Endothelial cell of umbilical vein (primary cell): ENCODE data around the gene OR2D2. TPM values are rescaled to one million over a fixed set of nuclear protein-coding genes. Genes with fewer than 3 reads are reported as not detected.

Experiments used
- BruUV-seq: library from RNA; stranded (reverse); fragments of 400-500 nt; replicated peaks from 2 replicates; lab custom pipeline; 2021; lab: Mats Ljungman, UMichigan
- CTCF ChIA-PET: fragments of 300-600, 350-600 bp; sonication (Branson Sonifier 250); formaldehyde crosslinking; loops from one replicate; lab custom pipeline; 2021; ENCODE audit warnings: antibody characterized with exemption, inconsistent platforms; lab: Charles Lee
- POLR2A ChIA-PET: fragments of 300-600, 350-600 bp; sonication (Branson Sonifier 250); formaldehyde crosslinking; loops from one replicate; lab custom pipeline; 2021; ENCODE audit warnings: antibody characterized with exemption, inconsistent platforms; lab: Charles Lee
- DNase-seq: peaks from one replicate; pipeline ENCODE4 v3.0.0-alpha.2; 2011; ENCODE audit warnings: low read depth, low spot score
- FAIRE-seq: peaks from 2 replicates; lab custom pipeline; 2011; peaks lifted over from hg19 to GRCh38; lab: Jason Lieb, UNC
- H2AFZ ChIP-seq: 2 replicates; pipeline ENCODE4 v1.6.0; 2012; ENCODE audit warnings: low read depth, low read length, control low read depth, inconsistent platforms
- H3K27ac ChIP-seq: 2 replicates; pipeline ENCODE4 v1.5.1; 2011; ENCODE audit warnings: low read depth, mild to moderate bottlenecking, control low read depth, low read length, moderate library complexity; ENCODE audit not compliant: insufficient read depth
- H3K27me3 ChIP-seq, 2 experiments: 2 replicates each; pipeline versions ENCODE4 v1.6.0 to v1.6.1; 2011; ENCODE audit warnings: low read length in 2 of 2, mixed read lengths in 1 of 2; ENCODE audit not compliant: control insufficient read depth in 2 of 2, insufficient read depth in 2 of 2
- H3K36me3 ChIP-seq, 2 experiments: 2 replicates in 1 of 2; 3 replicates in 1 of 2; pipeline ENCODE4 v1.5.1; 2011; ENCODE audit warnings: low read length in 2 of 2, mild to moderate bottlenecking in 1 of 2, moderate library complexity in 1 of 2; ENCODE audit not compliant: control insufficient read depth in 2 of 2, insufficient read depth in 2 of 2; ENCODE audit errors: extremely low read depth in 1 of 2
- H3K4me1 ChIP-seq: 3 replicates; pipeline ENCODE4 v1.5.1; 2011; ENCODE audit warnings: mild to moderate bottlenecking, low read length; ENCODE audit not compliant: control insufficient read depth, insufficient read depth; ENCODE audit errors: extremely low read depth
- H3K4me2 ChIP-seq: 2 replicates; pipeline ENCODE4 v1.6.1; 2011; ENCODE audit warnings: low read length, control low read depth, mixed read lengths; ENCODE audit not compliant: insufficient read depth
- H3K4me3 ChIP-seq, 3 experiments: fragments of 200-600 bp in 1 of 3; sonication (generic), shearing (Covaris generic) in 1 of 3; replicated peaks in 1 of 3; 2 replicates each; pipeline ENCODE4 v1.5.1; 2011 to 2016; ENCODE audit warnings: control low read depth in 3 of 3, low read length in 3 of 3, mild to moderate bottlenecking in 2 of 3, inconsistent platforms in 1 of 3, low read depth in 1 of 3, moderate library complexity in 1 of 3; ENCODE audit not compliant: insufficient read depth in 1 of 3
- H3K79me2 ChIP-seq: 2 replicates; pipeline ENCODE4 v1.6.0; 2012; ENCODE audit warnings: low read length, inconsistent platforms; ENCODE audit not compliant: control insufficient read depth, insufficient read depth
- H3K9ac ChIP-seq: replicated peaks from 2 replicates; pipeline ENCODE3; 2011; ENCODE audit warnings: low read length, control low read depth; ENCODE audit not compliant: insufficient read depth; ENCODE audit errors: extremely low read depth
- H3K9me1 ChIP-seq: replicated peaks from 3 replicates; pipeline ENCODE4 v1.6.0; 2011; ENCODE audit warnings: mild to moderate bottlenecking, low read length; ENCODE audit not compliant: control insufficient read depth, insufficient read depth; ENCODE audit errors: extremely low read depth
- H3K9me3 ChIP-seq: replicated peaks from 2 replicates; pipeline ENCODE4 v1.5.1; 2012; ENCODE audit warnings: low read length, inconsistent platforms; ENCODE audit not compliant: control insufficient read depth, insufficient read depth
- H4K20me1 ChIP-seq: replicated peaks from 2 replicates; pipeline ENCODE3; 2011; ENCODE audit warnings: mild to moderate bottlenecking, low read length; ENCODE audit not compliant: control insufficient read depth, insufficient read depth; ENCODE audit errors: extremely low read depth
- CTCF ChIP-seq, 2 donors: IDR thresholded peaks; 1 replicate in 1 of 2; 2 replicates in 1 of 2; pipeline ENCODE4 v1.5.1; 2011; ENCODE audit warnings: low read length in 2 of 2, mild to moderate bottlenecking in 2 of 2, moderate library complexity in 2 of 2, control low read depth in 1 of 2, inconsistent platforms in 1 of 2, low read depth in 1 of 2; ENCODE audit not compliant: insufficient read depth in 1 of 2; ENCODE audit errors: extremely low read depth in 1 of 2
- EZH2 ChIP-seq: IDR thresholded peaks from 2 replicates; pipeline ENCODE4 v1.6.1; 2012; ENCODE audit warnings: borderline replicate concordance, low read depth, mild to moderate bottlenecking, moderate library complexity, low read length, inconsistent platforms; ENCODE audit not compliant: severe bottlenecking
- FOS ChIP-seq: IDR thresholded peaks from 2 replicates; pipeline ENCODE4 v1.6.1; 2011; ENCODE audit warnings: mild to moderate bottlenecking, low read length, moderate library complexity, borderline replicate concordance; ENCODE audit not compliant: insufficient read depth
- GATA2 ChIP-seq: IDR thresholded peaks from 2 replicates; pipeline ENCODE4 v1.7.0; 2011; ENCODE audit warnings: low read depth, mild to moderate bottlenecking, moderate library complexity, mixed read lengths, low read length; ENCODE audit not compliant: insufficient read length, insufficient read depth
- JUN ChIP-seq: IDR thresholded peaks from 2 replicates; pipeline ENCODE4 v1.6.1; 2011; ENCODE audit warnings: borderline replicate concordance, low read depth; ENCODE audit not compliant: insufficient read length, insufficient read depth
- MYC ChIP-seq: IDR thresholded peaks from one replicate; pipeline ENCODE4 v1.6.1; 2011; ENCODE audit warnings: mild to moderate bottlenecking, low read depth, low read length
- POLR2A ChIP-seq: IDR thresholded peaks from 2 replicates; pipeline ENCODE4 v1.6.1; 2012; ENCODE audit warnings: low read depth, mild to moderate bottlenecking, control low read depth, low read length
- POLR2AphosphoS5 ChIP-seq: IDR thresholded peaks from 2 replicates; pipeline ENCODE4 v1.6.1; 2012; ENCODE audit warnings: low read depth, mild to moderate bottlenecking, control low read depth, low read length, moderate library complexity; ENCODE audit not compliant: insufficient read depth
- dilution Hi-C: fragments of 300-500 bp; cut with MboI; formaldehyde crosslinking; loops from one replicate; pipeline ENCODE4 v1.15.0; 2019; ENCODE audit warnings: low sequenced_read_pairs; ENCODE audit not compliant: extremely low pct_ligation_motif_present
- intact Hi-C: fragments of 100-400 bp; cut with micrococcal nuclease; formaldehyde crosslinking; loops from one replicate; pipeline ENCODE4 v1.10.0; 2022
- polyA plus RNA-seq, 4 experiments: library from polyadenylated mRNA; depleted of rRNA in 3 of 4; stranded (reverse) in 3 of 4; unstranded in 1 of 4; fragments of >200 nt; gene quantifications; 2 replicates each; pipeline versions ENCODE4 v1.2.1 to v1.2.3, GENCODE V29; 2011 to 2012; ENCODE audit warnings: missing spikeins in 1 of 4
- total RNA-seq: library from RNA; stranded (reverse); gene quantifications from 2 replicates; pipeline ENCODE4 v1.2.3, GENCODE V29; 2021
- TF ChIP-seq, protein P1 (sequence below): IDR thresholded peaks from 2 replicates; pipeline ENCODE4 v1.6.1; 2011; ENCODE audit not compliant: insufficient read depth, insufficient read length

OR2D2 gene
- total and polyA plus RNA-seq, 2 donors (not counting 3 experiments of a cell fraction or from before 2014, with no cell fraction given), result 0.08 to 0.31 TPM

DNA sequence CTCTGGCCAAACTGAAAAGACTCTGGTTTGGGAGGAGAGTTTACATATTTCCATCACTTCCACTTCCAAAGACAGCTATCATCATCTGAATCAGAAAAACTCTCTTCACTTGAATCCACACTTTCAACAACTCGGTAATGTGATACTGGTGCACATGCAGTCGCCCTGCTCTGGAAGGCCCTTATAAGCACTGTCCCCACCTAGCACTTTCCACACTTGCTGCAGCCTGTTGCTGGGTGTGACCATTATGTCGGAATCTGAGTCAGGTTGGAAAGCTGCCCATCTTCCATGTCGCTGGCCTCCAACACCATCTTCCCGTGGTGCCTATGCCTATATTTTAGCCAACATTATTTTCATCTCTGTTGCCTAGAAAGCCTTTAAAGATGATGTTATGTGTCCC is 47.9 kb downstream of the OR2D2 start:
- intact Hi-C loops, result no loop called here
- no peak overlapping the region for H3K4me2 ChIP-seq
- H3K4me3 ChIP-seq, result no peak overlapping the region
- H3K9me1 ChIP-seq, result no peaks in the 10 kb centered on the region
- CTCF ChIA-PET, result interaction anchor here (0.7 to 0.9 kb wide), 2 partner anchors 11 to 14 kb away, joined by 3 read pairs; no protein-coding TSS in a partner anchor
- dilution Hi-C loops, result no loop called here
- H3K27ac ChIP-seq, result no peak overlapping the region
- no peak for DNase-seq
- no peak overlapping the region for H3K9ac ChIP-seq
- peaks cover 0 to 2% of the 10 kb centered on the region in 2 experiments for H3K27me3 ChIP-seq
- FAIRE-seq, result no peak
- no peaks in the 10 kb centered on the region for H3K79me2 ChIP-seq
- TF ChIP-seq FOS (no peak), POLR2AphosphoS5 (no peak)
- no peaks in the 10 kb centered on the region for H3K36me3 ChIP-seq
- H3K9me3 ChIP-seq, result no peaks in the 10 kb centered on the region
- POLR2A ChIA-PET, result no interaction called here
- H3K4me1 ChIP-seq, result no peaks in the 10 kb centered on the region
- no TSS peak for BruUV-seq
- no peaks in the 10 kb centered on the region for H4K20me1 ChIP-seq
- no peak overlapping the region for H2AFZ ChIP-seq

DNA sequence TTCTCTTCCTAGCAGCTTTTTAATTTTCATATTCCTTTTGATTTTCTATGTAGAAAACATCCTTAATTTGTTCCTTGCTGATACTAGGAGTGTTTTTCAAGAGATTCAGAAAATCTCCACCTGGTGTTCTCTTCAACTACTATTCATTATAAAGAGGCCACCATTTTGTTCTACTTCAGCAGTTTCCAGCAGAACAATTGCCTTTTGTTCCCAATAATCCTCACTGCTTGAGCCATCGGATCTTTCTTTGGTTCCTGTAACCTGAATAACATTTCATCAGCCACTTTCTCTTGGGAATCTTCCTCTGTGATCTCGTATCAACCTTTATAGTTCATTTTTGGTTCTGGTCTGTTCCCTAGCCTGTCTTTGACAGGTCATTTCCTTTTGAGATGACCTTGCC is 48.6 kb downstream of the OR2D2 start:
- TF ChIP-seq FOS, result no peak
- TF ChIP-seq MYC, result no peak
- TF ChIP-seq JUN, result no peak
- TF ChIP-seq CTCF (IDR thresholded peaks at IDR 0.05; ENCODE audit: extremely low read depth in 1 of 2, insufficient read depth in 1 of 2, low read depth in 1 of 2, low read length in 2 of 2), result no peak
- no peak for TF ChIP-seq POLR2A
- no peak for TF ChIP-seq EZH2
- TF ChIP-seq POLR2AphosphoS5, result no peak
- no peak for TF ChIP-seq GATA2
- TF ChIP-seq, protein P1, sequence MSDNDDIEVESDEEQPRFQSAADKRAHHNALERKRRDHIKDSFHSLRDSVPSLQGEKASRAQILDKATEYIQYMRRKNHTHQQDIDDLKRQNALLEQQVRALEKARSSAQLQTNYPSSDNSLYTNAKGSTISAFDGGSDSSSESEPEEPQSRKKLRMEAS, result no peak
- no peaks in the 10 kb centered on the region for H3K36me3 ChIP-seq
- H2AFZ ChIP-seq, result no peak overlapping the region
- no peak overlapping the region for H3K27ac ChIP-seq
- H3K9me3 ChIP-seq, result no peaks in the 10 kb centered on the region
- no peaks in the 10 kb centered on the region for H3K9me1 ChIP-seq
- H3K4me2 ChIP-seq, result no peak overlapping the region
- no peaks in the 10 kb centered on the region for H4K20me1 ChIP-seq
- FAIRE-seq (no peak), DNase-seq (no peak)
- ChIA-PET POLR2A (interaction anchor here (0.6 kb wide), 1 partner anchor 1096 kb away, joined by 7 read pairs; no protein-coding TSS in a partner anchor), CTCF (no interaction called here)
- H3K4me3 ChIP-seq, result no peak overlapping the region
- no TSS peak for BruUV-seq
- H3K4me1 ChIP-seq, result no peaks in the 10 kb centered on the region
- dilution Hi-C loops (no loop called here), intact Hi-C loops (no loop called here)
- H3K79me2 ChIP-seq, result no peaks in the 10 kb centered on the region
- H3K9ac ChIP-seq, result no peak overlapping the region
- H3K27me3 ChIP-seq, result peaks cover 0 to 2% of the 10 kb centered on the region in 2 experiments
